Measurements from ENCODE around the gene YIF1A.

The YIF1A gene

DNA sequence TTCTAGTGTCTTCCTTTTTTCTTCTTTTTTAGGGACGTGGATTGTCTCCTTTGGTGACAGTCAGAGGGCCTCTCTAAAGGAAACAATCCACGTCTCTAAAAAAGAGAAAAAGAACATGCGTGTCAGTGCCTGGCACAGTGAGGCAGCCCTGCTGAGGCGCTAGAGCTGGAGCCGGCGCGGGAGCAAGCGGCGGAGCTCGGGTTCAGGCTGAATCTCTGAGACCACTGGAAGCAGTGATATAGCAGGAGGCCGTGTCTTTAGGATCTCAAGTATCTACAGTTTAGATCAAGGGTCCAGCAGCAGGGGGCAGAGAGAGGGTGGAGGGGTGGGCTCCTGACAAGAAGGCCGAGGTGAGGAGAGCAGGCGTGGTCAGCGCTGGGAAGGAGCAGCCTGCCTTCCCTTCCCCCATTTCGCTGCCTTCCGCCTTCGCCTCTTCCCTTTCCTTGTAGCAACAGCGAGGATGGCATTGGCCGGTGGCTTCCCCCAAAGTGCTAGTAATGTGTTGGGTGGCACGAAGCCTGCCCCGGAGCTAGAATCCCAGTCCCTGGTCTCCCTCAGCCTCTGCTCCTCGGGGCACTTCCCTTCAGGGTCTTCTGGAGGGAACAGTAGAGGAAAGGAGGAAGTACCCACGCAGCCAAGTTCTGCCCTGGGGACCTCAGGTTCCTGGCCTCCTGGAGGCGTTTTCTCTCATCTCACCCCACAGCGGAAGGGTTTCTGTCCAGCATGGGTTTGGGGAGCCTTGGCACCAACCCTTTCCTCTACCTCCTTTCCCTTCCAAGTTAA, 48.8 kb downstream of the YIF1A start:
- no peak for DNase-seq

DNA sequence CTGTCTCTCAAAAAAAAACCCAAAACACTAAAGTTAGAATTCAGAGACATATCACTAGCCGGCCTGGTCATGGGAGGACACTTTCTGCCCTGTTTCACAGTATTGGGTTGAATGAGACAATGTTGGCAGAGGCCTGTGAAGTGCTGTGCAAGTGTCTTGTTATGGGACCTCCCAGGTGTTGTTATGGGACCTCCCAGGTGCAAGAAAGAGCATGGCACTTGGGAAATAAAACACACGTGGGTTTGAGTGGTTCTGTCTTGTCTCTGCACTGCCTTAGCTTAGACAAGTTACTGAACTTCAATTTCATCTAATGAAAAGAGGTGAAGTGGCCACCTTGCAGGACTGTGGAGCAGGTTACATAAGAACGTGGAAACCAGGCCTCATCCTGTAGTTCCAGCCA, 49.4 kb downstream of the YIF1A start:
- DNase-seq, result no peak

DNA sequence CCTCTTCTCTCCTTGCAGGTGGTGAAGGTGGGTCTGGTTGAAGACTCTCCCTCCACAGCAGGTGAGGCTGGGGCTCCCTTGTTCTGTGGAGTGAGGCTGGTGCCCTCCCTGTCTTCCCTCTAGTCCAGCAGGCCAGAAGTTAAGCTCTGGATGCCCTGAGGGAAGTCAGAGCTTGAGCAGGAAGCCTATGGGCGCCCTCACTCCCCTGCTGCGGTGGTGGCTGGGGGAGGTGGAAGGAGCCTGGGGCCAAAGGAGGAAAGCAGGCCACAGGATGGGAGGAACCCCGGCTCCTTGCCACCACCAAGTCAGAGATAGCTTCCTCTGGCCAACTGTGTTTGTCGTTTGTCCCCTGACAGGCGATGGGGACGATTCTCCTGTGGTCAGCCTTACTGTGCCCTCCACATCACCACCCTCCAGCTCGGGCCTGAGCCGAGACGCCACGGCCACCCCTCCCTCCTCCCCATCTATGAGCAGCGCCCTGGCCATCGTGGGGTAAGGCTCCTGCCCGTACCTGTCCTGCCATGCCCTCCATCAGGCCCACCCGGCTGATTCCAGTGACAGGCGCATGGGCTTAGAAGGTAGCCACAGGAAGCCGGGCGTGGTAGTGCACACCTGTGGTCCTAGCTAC, 50.0 kb downstream of the YIF1A start:
- no peak for DNase-seq

DNA sequence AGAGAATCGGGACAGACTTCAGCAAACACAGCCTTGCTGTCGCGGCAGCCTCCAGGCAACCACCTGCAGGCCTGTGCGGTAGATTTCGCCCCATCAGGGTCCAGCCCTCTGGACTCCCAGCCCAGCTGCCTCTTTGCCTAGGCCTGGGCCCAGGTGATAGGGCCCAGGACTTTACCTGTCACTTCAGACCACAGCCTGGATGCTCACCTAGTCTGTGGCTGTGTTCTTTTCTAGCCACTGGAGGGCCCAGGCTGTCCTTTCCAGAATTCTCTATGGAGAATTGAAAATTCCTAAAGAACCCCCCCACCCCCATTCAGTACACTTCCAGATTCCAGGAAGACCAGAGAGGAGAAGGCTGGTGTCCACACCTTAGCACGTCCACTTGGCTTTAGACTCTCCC, 51.1 kb downstream of the YIF1A start:
- no peak for DNase-seq

DNA sequence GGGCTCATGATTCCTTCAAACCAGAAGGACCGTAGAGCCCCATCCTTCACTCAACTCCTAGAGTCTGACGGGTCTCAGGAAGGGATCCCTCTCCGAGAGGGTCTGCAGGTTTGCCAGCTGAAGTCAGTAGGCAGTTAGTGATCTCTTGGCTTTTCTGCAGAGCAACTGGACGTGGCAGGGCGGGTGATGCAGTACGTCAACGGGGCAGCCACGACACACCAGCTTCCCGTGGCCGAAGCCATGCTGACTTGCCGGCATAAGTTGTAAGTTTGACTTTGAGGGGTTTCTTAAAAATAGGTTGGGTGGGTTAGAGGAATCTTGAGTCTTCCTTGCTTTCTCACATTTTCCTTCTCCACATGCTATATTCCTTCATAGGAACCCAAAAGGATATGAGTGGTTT, 53.8 kb downstream of the YIF1A start:
- DNase-seq, result no peak

Data from activated naive CD4-positive, alpha-beta T cell treated with Interleukin-2 at 50 U/mL for 16 hours (primary cell).